RWPE1 (cell line): ENCODE measurements around the gene MYB.

Source experiments
- CTCF ChIA-PET: fragments of 350-600 bp; sonication (Branson Sonifier 250); formaldehyde crosslinking; extraction: SDS; loops from one replicate; lab custom pipeline; 2021; lab: Yijun Ruan, JAX
- POLR2A ChIA-PET: fragments of 400-600 bp; formaldehyde crosslinking; extraction: SDS; loops from one replicate; lab custom pipeline; 2020; ENCODE audit warnings: antibody characterized with exemption; ENCODE audit not compliant: low non-redundant PET; lab: Yijun Ruan, JAX
- DNase-seq: peaks from one replicate; pipeline ENCODE4 v3.0.0; 2012; ENCODE audit warnings: low spot score
- H3K27ac ChIP-seq: fragments of 450-650 bp; 2 replicates; pipeline ENCODE4 v1.5.1; 2017
- TF ChIP-seq, protein P1 (sequence below): fragments of 450-650 bp; conservative IDR thresholded peaks from 2 replicates; pipeline ENCODE4 v1.5.1; 2017; ENCODE audit warnings: low read depth, mild to moderate bottlenecking

The MYB gene

DNA sequence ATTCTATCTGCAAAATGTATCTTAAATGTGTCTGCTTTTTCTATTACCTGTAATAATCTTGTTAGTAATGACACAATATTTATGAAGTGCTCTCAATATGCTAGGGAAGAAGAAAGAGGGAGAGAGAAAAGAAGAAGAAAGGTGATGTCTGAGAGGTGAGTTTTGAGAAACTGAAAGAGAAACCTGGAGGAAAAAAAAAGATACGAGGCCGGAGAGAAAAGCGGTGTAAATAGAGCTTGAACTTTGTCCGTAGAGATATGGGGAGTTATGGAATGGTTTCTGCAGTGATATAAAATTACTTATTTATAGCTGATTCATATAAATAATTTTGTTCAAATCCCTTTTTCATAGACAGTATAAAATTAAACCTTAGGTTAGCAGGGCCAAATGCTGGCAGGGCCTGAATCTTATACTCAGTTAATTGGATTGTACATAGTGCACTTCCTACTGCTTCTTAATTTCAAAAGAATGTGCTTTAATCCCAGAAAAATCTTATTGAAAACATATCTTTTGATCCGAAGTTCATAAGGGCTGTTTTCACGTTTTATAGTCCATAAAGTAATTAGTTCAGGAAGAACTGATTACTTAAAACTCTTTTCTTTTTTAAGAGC lies 43.0 kb downstream of the MYB start:
- H3K27ac ChIP-seq: no peak overlapping the region
- no peak for DNase-seq
- CTCF ChIA-PET: interaction anchor here (0.6 kb wide), 2 partner anchors 79 to 1026 kb away, joined by 3 to 5 read pairs; no protein-coding TSS in a partner anchor
- TF ChIP-seq, protein P1, sequence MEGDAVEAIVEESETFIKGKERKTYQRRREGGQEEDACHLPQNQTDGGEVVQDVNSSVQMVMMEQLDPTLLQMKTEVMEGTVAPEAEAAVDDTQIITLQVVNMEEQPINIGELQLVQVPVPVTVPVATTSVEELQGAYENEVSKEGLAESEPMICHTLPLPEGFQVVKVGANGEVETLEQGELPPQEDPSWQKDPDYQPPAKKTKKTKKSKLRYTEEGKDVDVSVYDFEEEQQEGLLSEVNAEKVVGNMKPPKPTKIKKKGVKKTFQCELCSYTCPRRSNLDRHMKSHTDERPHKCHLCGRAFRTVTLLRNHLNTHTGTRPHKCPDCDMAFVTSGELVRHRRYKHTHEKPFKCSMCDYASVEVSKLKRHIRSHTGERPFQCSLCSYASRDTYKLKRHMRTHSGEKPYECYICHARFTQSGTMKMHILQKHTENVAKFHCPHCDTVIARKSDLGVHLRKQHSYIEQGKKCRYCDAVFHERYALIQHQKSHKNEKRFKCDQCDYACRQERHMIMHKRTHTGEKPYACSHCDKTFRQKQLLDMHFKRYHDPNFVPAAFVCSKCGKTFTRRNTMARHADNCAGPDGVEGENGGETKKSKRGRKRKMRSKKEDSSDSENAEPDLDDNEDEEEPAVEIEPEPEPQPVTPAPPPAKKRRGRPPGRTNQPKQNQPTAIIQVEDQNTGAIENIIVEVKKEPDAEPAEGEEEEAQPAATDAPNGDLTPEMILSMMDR: no peak
- POLR2A ChIA-PET: no interaction called here

DNA sequence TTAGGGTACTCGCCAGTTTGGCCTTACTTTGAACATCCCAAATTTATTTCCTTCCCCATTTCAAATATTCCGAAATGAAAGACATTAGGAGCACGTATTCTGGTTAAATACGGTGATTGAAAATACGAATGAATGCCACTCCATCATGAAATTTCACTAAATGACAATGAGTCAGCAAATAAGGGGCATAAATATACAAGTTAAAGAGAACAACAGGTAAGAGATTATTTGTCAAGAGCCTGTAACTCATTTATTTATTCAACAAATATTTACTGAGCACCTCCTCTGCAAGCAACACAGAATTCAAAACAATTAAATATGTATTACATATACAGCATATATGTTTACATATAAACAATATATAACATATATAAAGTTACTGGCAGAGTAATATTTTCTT lies 44.8 kb downstream of the MYB start:
- TF ChIP-seq, protein P1: no peak
- DNase-seq: no peak
- POLR2A ChIA-PET: no interaction called here
- H3K27ac ChIP-seq: no peak overlapping the region
- CTCF ChIA-PET: no interaction called here

DNA sequence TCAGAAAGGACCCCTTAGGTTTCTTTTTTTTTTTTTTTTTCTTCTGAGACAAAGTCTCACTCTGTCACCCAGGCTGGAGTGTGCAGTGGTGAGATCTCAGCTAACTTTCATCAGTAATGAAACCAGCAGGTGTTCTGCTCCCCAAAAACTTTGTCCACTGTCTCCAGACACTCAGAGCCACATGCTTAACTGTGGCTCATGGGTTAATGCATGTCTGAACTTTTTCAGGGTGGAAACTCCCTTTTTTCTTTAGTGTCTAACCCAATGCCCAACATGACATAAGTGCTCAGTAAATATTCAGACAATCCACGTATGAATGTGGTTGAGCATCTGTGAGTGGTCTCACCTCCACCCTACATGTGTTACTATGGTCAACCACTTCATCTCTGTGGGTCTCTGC lies 45.4 kb downstream of the MYB start:
- TF ChIP-seq, protein P1: no peak
- CTCF ChIA-PET: interaction anchor here (0.5 to 0.8 kb wide), 2 partner anchors 221 to 224 kb away, joined by 3 read pairs; no protein-coding TSS in a partner anchor
- no peak for DNase-seq
- POLR2A ChIA-PET: no interaction called here
- no peak overlapping the region for H3K27ac ChIP-seq

- no peak for DNase-seq
- TF ChIP-seq, protein P1: no peak
- ChIA-PET CTCF (interaction anchor here (0.9 kb wide), 1 partner anchor 37 kb away, joined by 3 read pairs; no protein-coding TSS in a partner anchor), POLR2A (no interaction called here)
- H3K27ac ChIP-seq: no peak overlapping the region
These were observed 46.2 kb downstream of the MYB start for GRCh38 chr6:135227349-135227748.

GRCh38 chr6:135227758-135228157 lies 46.6 kb downstream of the MYB start:
- DNase-seq: no peak
- ChIA-PET CTCF (interaction anchor here (0.9 kb wide), 1 partner anchor 38 kb away, joined by 3 read pairs; no protein-coding TSS in a partner anchor), POLR2A (no interaction called here)
- H3K27ac ChIP-seq: no peak overlapping the region
- TF ChIP-seq, protein P1: no peak

GRCh38 chr6:135228486-135228885 lies 47.4 kb downstream of the MYB start:
- DNase-seq: no peak
- CTCF ChIA-PET: no interaction called here
- TF ChIP-seq, protein P1: no peak
- no peak overlapping the region for H3K27ac ChIP-seq
- POLR2A ChIA-PET: no interaction called here
